NCI-H82 (cell line): ENCODE data around the gene PRSS33.

Experiments
- DNase-seq: peaks from one replicate; lab custom pipeline; 2025; lab: John Stamatoyannopoulos, UW

The PRSS33 gene

DNA sequence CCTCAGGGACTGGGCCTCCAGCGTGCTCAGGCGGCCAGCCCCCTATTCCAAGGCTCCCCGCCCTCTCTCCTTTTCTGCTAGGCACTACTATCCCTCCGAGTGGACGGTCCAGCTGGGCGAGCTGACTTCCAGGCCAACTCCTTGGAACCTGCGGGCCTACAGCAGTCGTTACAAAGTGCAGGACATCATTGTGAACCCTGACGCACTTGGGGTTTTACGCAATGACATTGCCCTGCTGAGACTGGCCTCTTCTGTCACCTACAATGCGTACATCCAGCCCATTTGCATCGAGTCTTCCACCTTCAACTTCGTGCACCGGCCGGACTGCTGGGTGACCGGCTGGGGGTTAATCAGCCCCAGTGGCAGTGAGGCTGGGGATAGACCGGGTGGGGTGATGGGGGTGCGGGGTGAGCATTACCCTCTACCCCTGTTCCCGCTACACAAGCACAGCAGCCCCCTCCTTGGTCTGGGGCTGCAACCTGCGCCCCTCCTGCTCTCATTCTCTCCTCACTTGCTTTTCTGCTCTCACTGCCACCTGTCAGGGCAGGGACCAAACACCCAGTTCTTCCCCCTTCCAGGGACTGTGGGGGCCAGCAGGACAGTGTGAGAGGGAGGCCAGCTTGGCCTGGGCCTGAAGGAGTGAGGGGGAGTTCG lies 12.0 kb upstream of the PRSS33 start:
- no peak for DNase-seq

DNA sequence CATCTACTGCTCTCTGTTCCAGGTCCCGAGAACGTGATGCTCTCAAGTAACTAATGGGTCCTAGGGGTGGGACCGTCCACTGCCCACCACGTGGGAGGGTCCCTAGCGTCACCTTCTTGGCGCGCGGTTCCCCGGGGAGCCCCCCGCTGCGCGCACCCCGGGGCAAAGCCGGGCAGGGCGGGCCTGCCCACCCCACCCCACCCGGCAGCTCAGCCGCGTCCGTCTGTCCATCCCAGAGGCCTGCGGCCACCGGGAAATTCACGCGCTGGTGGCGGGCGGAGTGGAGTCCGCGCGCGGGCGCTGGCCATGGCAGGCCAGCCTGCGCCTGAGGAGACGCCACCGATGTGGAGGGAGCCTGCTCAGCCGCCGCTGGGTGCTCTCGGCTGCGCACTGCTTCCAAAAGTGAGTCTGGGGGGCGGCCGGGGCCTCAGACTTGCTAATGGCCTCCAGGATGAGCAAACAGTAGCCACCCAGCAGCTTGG lies 11.4 kb upstream of the PRSS33 start:
- DNase-seq: no peak

DNA sequence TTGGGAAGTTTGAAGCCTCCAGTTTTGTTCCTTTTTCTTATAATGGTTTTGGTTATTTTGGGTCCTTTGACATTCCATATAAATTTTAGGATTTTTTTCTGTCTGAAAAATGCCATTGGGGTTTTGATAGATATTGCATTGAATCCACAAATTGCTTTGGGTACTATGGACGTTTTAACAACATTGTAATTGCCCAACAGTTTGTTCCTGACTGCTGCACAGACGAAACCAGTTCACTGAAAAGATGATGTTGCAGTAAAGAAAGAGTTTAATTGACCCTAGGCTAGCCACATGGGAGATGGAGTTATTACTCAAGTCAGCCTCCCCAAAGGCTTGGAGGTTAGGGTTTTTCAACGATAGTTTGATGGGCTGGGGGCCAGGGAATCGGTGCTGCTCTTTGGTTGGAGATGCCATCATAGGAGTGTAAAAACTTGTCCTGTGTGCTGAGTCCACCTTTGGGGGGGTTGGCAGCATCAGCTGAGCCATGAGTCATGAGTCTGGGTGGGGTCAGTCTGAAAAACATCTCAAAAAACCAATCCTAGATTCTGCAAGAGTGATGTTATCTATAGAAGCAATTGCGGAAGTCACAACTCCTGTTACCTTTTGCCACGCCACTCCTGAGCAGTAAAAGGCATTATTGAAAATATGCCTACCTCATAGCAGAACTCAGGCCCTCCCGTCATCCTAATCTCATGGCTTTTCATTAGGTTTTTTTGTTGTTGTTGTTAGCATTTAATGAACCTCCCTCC lies 8.2 kb upstream of the PRSS33 start:
- no peak for DNase-seq

DNA sequence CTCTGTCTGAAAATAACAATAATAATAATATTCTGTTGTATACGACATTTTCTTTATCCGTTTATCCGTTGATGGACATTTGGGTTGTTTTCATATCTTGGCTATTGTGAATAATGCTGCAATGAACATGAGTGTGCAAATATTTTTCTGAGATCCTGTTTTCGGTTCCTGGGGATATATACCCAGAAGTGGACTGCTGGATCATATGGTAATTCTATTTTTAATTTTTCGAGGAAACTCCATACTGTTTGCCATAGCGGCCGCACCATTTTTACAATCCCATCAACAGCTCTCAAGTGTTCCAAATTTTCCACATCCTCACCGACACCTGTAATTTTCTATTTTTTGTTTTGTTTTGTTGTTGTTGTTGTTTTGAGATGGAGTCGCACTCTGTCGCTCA lies 5.6 kb upstream of the PRSS33 start:
- no peak for DNase-seq

DNA sequence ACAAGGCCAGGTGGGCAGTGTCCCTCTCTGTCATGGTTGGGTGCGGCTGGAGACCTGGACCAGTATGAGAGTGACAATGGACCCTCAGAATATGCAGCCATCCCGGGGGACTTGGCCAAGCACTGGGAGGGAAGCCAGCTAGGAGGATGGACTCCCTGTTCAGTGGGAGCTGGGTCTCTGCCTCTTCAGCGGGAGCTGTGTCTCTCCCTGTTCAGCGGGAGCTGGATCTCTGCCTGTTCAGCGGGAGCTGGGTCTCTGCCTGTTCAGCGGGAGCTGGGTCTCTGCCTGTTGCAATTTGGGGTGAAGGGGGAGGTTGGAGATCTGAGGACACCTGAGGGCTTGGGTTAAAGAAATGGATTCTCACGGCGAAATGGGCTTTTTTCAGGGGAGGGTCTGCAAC lies 3.8 kb upstream of the PRSS33 start:
- no peak for DNase-seq

DNA sequence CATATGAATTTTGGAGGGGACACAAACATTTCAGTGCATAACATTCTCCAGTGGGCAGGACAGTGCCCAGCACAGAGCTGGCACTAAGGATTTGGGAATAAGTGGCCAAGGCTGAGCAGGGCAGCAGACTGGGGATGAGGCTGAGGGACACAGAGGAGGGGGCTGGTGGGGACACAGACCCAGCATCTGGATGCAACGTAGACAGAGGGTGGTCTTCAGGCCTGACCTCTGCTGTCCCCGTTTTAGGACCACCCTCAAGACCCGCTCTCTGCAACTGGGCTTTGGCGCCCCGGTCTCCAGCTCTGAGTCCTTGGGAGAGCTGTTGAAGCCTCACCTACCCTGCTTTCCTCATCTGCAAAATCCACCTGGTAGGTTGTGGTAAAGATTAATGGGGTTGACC lies 3.3 kb upstream of the PRSS33 start:
- DNase-seq: no peak

DNA sequence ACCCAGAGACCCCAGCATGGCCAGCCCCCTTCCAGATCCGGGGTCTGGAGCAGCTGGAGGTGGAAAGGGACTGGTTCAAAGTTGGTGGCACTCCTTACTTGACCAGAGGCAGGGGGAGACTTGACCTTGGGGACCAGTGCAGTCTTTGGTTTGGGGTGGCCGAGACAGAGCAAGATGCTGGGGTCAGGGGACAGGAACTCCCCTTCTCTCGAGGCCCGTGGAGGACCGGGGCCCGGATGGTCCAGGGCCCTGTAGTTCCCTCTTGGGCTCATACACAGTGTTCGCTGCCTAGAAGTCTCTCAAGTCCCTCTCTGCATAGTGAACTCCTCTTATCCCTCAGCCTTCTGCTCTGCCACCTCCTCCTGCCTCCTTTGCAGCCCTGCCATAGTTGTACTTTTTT lies 601 bp upstream of the PRSS33 start:
- no peak for DNase-seq

DNA sequence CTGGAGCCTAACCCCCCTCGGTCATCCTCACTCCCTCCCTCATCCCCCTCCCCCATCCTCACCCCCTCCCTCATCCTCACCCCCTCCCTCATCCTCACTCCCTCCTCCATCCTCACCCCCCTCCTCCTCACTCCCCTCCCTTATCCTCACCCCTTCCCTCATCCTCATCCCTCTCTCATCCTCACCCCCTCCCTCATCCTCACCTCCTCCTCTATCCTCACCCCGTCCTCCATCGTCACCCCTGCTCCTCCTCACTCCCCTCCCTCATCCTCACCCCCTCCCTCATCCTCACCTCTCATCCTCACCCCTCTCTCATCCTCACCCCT lies 571 bp downstream of the PRSS33 start:
- DNase-seq: no peak

DNA sequence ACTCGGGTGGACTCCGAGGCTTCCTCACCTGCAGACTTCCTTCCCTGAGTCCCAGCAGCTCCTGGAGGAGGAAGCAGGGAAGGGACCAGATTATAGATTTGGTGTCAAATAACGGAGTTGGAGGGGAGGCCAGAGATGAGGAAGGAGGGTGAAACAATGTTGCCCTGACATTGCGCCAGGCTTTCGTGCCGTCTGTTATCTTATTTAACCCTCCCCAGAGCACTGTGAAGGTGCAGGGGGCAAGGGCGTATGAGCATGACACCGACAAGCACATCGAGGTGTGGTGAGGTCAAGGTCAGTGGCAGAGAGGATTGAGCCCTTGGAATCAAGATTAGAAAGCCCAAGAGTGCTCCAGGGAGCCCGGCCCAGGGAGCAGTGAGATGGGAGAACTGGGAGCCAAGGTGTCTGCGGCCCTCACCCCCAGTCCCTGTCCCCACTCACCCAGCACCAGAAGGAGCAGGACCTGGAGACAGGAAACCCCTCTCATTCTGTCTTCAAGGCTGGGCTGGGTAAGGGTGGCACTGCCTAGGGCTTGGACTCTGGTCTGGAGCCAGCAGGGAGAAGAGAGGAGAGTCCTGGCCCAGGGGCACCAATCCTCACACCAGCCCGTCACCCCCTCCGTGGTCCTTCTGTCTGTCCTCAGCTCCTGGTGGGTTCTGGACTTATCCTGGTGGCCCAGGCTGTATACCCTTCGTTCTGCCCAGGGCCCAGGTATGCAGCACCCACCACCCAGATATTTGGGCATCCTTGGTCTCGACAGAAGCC lies 1.1 kb downstream of the PRSS33 start:
- DNase-seq: no peak

DNA sequence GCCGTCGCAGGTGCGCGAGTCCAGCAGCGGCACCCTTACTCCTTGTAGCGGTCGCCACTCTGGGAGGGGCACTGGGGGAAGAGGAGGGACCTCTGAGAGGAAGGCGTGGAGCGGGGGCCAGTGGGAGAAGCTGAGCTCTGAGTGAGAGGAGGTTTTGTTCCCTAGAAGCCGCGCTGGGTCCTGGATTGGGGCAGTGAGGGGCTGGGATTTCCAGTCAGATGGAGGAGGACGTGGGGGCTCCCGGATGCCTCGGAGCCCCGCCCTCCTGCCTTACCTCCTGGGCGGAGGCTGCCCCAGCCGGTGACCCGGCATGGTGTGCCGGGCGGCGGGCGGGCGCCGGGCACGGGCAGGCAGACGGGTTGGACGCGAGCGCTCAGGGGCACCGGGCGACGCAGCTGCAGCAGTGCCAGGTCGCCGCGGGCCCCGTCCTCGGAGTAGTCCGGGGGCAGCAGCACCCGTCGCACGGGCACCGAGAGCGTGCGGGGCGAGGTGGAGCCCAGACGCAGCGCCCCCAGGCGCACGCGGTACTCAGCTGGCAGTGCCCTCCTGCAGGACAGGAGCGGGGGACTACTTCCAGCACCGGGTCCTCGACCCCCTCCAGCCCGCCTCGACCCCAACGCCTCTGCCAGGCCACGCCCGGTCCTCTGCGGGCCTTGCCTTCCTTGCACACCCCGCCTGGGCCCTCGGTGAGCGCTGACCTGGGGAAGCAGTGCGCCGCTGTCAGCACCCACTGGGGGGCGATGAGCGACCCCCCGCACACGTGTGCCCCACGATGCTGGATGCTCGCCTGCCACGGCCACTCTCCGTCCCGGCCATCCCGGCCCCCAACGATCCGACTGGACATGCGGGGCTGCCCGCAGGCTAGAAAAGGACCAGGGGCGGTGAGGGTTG lies 2.0 kb downstream of the PRSS33 start:
- DNase-seq: no peak

DNA sequence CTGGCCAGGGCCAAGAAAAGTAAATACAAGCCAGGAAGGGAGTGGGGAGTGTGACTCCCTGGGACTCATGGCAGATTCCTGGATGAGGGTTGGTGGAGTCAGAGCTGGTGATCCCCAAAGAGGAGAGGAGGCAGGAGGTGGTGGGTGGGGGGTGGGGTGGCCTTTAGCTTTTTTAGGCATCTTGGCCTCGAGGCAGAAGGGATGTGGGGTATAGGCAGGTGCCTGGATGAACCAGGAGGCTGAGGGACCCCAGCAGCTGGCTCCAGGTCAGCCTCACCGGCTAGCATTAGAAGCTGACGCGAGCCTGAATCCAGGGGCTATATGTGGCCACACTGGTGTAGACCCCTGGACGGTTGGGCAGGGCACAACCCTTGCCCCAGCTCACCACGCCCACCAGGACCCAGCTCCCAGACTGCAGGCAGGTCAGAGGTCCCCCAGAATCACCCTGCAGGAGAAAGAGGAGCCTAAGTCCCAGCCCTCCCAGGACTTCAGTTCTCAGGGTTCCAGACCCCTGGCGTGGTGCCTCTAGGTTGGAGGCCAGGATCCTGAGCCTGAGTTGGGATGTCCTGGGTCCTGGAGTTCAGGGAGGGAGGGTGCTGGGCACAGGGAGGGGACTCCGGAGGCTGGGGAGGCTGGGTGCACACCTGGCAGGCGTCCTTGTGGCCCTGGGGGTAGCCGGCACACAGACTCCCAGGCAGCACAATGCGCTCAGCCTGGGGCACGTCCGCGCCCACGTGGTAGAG lies 2.8 kb downstream of the PRSS33 start:
- no peak for DNase-seq

DNA sequence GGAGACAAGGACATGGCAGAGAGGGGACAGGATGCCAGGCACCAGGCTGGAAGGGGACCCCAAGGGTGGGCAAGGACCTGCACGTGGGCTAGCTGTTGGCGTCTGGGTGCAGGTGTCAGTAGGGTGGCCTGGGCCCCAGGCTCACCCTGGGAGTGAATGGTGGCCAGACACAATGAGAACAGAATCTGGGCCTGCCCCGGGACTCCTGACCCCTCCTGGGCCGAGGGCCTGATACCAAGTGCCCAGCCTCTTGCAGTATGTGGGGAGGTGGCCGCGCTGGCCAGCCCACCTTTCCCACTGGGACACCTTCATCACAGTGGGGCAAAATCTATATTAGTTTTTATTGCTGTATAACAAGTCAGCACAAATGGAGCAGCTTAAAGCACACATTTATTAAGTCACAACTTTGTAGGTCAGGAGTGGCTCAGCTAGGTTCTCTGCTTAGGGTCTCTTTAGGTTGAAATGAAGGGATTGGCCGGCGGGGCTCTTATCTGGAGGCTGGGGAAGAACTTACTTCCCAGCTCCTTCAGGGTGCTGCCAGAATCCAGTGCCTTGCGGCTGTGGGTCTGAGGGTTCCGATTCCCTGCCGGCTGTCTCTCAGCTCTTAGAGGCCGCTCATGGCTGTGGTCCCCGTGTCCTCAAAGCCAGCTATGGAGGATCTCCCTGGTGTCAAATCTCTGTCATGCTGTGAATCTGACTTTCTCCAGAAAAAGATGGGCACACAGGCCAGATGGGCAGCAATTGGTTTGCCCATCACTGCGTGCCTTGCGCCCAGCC lies 3.6 kb downstream of the PRSS33 start:
- DNase-seq: no peak

DNA sequence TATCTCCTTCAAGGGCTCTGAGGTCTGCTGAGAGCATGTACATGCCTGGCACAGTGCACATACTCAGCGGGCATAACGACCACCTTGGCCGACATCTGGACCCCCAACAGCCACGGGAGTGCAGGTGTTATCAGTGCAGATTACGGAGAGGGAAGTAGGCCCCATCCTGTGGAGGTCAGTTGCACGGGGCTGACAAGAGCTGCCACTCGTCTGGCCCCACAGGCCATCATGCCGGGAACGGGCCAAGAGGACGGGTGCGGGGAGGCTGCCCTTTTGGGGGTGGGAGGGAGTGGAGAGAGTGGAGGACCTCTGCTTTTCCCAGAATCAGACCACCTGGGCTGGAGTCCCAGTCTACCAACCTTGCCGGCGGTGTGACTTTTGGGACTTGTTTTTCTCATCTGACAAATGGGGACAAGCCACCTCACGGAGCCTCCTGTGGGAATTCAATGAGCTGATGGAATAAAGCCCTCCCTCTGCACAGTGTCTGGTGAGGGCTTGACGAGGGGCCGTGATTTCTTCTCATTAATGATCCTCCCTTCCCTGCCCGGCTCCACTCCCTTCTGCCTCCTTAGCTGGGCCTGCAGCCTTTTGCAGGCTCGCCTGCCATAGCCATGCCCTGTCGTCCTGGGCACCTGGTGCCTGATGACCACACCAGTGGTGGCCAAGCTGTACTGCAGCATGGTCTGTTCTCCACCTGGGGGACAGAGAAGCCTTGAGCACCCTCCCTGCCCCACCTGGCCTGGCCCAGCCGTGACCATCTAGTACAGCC lies 4.6 kb downstream of the PRSS33 start:
- no peak for DNase-seq

DNA sequence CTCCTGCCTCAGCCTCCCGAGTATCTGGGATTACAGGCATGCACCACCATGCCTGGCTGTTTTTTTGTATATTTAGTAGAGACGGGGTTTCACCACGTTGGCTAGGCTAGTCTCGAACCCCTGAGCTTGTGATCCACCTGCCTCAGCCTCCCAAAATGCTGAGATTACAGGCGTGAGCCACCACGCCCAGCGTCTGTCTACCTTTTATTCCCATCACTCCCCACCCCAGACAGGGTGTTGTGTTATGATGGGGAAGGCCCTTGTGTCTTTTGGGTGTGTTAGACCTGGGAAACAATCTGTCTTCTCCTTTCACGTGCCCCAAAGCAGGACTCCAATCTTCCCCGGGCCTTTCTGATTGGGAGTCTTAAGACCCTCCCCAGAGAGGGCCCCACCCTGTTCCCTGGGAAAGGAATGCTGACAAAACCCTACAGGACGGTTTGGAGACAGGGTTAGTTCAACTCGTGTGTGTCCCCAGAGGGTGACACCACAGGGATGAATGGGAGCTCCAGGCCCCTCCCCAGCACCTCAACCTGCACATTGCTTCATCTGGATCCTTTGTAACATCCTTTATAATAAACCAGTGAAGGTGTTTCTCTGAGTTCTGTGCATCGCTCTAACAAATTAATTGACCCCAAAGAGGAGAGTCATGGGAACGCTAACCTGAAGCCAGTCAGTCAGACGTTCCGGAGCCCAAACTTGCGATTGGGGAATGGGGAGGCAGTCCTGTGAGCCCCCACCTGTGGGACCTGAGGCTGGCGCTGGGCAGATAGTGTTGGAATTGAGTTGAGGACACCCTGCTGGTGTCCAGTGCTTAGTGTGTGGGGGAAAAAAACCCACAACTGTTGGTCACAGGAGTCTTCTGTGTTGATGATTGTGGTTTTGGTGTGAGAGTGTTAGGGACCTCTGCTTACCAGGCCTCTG lies 7.1 kb downstream of the PRSS33 start:
- no peak for DNase-seq

DNA sequence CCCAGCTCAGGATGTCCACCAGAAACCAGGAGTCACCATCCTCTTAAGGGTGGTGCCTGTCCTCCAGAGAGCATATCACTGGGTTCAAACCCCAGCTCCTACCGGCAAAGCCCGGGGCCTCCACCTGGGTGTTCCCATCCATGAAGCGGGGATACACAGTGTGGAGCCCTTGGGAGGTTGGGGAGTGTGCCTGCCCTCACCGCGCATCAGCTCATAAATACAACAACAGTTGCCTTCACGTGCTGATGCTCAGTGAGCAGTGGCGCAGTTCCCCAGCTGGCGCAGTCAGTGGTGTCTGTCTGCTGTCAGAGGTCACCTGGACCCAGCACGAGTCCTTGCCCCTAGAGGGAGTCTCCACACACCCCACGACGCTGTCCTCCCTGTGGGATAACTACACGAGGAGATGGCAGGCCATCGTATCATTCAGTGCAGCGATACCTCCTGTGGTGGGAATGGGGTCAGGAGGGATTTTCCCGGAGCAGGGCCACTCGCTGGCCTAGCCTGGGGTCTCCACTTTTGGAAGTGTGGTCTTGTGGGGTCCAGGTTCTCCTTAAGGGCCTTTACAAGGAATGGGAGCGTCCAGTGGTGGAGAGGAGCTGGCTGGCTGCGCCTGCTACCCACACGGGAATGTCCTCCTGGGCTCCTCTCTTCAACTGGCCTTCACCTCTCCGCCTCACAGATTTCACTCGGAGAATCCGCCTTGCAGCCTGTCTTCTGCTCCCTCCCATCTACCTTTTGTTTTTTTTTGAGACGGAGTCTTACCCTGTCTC lies 8.0 kb downstream of the PRSS33 start:
- DNase-seq: no peak

DNA sequence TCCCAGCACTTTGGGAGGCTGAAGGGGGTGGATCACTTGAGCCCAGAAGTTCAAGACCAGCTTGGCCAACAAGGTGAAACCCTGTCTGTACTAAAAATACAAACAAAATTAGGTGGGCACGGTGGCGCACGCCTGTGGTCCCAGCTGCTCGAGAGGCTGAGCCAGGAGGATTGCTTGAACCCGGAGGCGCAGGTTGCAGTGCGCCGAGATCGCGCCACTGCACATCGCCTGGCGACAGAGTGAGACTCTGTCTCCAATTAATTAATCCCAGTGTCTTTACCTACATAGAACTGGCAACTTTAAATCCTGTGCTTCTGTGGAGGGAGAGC lies 8.8 kb downstream of the PRSS33 start:
- no peak for DNase-seq

DNA sequence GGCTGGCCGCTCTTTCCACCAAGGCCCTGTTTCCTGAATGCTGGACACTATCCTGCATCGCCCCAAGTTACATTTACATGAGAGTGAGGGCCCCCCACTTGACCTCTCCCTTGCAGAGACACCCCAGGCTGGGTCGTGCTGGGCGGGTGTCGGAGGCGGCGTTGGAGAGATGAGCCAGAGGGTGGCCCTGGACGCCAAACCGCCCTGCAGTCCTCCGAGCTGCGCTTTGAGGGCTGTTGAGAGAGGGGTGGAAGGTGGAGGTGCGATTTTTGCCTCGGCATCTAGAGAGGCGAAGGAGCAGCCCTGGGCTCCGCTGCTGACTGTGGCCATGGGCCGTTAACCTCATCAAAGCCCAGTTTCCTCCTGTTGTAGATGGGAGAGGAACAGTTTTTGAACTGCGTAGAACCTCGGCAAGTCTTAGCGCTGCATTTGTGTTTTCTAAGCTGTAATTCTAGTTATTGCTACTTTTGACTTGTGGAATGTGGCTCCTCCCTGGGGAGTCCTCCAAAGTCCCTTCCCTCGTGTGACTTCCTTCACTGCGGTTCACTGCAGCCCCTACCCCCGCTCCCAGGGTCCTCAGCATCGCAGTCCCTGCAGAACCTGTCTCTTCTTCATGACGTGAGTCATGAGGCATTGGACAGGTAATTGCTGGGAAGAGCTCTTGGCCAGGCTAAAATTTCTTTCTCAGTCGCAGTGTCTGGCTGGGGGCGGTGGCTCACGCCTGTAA lies 9.3 kb downstream of the PRSS33 start:
- peak; percentile 31 for DNase-seq
